Measurements from ENCODE around the gene NTF4.
"Not testable (repeated sequence)": the region's sequence is repeated elsewhere in the genome, so short reads cannot be mapped to it uniquely, and the experiment has no call there.

NTF4 gene

DNA sequence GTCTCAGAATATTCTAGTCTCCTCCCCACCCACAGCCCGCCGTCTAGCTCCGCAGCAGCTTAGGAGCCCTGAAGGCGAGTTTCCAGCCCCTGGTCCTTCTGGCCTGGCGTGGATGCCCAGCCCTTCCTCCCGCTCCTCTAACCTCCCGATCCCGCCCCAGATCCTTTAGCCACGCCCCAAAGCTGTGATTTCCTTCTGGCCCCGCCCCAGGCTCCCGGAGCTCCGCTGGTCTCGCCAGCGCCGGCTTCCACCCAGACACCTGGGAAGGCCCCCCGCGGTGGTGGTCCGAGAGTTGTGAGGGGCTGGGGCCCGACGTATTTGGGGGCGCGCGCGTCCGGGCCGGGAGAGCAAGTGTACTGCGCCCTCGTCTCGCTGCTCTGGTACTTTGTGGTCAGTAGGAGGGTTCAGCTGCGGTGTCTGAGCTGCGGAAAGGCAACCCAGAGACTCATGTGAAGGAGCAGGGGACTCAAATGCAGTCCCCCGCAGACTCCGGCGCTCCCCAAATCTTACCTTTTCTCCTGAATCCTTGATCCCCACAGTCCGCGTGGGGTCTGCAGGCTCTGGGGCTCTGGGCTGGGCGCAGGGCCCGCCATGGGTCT, 6.9 kb downstream of the NTF4 start, which contains the start of gene CGB7:
CGB7 (minus strand) TSS at position 114 of the 599 bp plus-strand sequence. CDS start 2,374 bp downstream, outside the sequence.
- DNase-seq, result peak; percentile 29
- in situ Hi-C loops (cut with HindIII; ENCODE audit: low pct_ligation_motif_present, low sequenced_read_pairs), result no loop called here
- TF ChIP-seq, protein P1, sequence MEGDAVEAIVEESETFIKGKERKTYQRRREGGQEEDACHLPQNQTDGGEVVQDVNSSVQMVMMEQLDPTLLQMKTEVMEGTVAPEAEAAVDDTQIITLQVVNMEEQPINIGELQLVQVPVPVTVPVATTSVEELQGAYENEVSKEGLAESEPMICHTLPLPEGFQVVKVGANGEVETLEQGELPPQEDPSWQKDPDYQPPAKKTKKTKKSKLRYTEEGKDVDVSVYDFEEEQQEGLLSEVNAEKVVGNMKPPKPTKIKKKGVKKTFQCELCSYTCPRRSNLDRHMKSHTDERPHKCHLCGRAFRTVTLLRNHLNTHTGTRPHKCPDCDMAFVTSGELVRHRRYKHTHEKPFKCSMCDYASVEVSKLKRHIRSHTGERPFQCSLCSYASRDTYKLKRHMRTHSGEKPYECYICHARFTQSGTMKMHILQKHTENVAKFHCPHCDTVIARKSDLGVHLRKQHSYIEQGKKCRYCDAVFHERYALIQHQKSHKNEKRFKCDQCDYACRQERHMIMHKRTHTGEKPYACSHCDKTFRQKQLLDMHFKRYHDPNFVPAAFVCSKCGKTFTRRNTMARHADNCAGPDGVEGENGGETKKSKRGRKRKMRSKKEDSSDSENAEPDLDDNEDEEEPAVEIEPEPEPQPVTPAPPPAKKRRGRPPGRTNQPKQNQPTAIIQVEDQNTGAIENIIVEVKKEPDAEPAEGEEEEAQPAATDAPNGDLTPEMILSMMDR (IDR thresholded peaks at IDR 0.05; ENCODE audit: low read depth, low read length, missing control alignments), result no peak
- peak within 1 kb of the TSS; percentile 64 for H3K4me3 ChIP-seq (ENCODE audit: low read depth, low read length)
- no peak within 1 kb of the TSS for H3K27ac ChIP-seq
- no peaks in the 10 kb centered on the region for H3K36me3 ChIP-seq (replicated peaks)
- H3K27me3 ChIP-seq (replicated peaks), result no peaks in the 10 kb centered on the region

DNA sequence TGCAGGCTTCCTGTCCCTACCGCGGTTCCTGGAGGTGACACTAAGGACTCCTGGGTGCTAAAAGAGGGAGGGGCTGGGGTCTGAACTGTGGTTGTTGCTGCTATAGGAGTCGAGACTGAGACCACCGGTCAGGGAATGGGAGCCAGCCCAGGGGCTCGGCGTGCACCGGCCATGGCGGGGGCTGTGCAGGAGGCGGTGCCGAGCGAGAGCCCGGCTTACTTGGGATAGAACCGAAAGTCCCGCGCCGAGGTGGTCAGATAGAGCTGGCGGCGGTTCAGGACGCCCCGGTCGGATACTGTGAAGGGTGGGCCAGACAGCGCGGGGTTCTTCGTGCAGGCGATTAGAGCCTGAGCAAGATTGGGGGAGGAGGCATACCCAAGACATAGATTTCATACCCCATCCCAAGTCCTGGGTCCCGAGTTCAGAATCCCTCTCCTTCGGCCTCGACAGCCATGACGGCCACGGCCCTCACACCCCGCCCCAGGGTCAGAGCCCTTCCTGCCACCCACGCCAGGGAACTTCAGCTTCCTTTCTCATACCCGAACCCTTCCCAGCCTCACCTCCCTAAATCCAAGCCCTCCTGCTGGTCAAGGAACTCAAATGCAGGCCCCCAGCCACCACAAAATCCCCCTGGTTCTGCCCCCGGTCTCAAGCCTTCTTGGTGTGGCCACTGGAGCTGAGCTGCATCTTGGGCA, 7.6 kb downstream of the NTF4 start:
- DNase-seq, result not testable (repeated sequence)

DNA sequence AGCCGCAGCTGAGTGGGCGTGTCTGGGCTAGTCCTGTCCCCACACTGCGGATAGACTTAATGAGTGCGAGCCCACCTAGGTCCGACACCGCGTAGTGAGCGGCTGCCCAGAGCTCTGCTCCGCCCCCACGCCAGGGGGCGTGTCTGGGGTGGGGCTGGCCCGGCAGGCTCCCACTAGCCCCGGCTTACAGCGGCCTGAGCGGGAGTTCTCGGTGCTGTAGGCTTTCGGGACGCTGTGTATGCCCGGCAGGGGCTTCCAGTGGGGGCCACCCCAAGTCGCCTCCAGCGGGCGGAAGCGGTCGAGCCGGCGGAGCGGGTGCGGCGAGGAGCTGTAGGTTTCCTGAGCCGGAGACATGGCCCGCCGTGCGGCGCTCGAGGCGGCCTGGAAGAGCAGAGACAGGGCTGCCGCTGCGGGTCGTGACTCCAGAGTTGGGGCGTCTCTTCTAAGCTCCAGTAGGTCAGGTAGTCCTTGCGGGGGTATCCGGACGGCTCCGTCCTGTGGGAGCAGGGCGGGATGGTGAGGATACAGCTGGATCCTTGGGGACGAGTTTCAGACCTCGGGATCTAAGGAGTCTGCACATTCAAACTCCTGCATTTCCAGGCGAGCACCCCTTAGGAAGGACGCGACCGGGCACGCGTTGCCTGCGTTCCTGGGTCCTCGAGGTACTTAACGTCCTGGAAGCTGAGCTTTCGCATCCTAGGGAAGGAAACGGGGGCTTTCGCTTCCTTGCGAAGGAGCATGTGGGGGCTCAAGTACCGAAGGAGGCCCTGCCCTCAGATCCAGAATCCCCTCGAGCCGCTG, 8.3 kb downstream of the NTF4 start:
- peak overlapping the region; percentile 64 for H3K4me3 ChIP-seq (ENCODE audit: low read depth, low read length)
- H3K27ac ChIP-seq, result no peak overlapping the region
- in situ Hi-C loops (cut with HindIII; ENCODE audit: low pct_ligation_motif_present, low sequenced_read_pairs), result no loop called here
- no peaks in the 10 kb centered on the region for H3K36me3 ChIP-seq (replicated peaks)
- peak; percentile 9 for DNase-seq
- H3K27me3 ChIP-seq (replicated peaks), result no peaks in the 10 kb centered on the region
- TF ChIP-seq, protein P1 (IDR thresholded peaks at IDR 0.05; ENCODE audit: low read depth, low read length, missing control alignments), result peak; percentile 38

More for the DNA sequence above, 7.6 kb downstream of the NTF4 start:
- H3K27me3 ChIP-seq (replicated peaks); in situ Hi-C loops (cut with HindIII; ENCODE audit: low pct_ligation_motif_present, low sequenced_read_pairs); H3K36me3 ChIP-seq (replicated peaks); H3K27ac ChIP-seq: not testable (repeated sequence)
- H3K4me3 ChIP-seq (ENCODE audit: low read depth, low read length), result peak overlapping the region; percentile 64

DNA sequence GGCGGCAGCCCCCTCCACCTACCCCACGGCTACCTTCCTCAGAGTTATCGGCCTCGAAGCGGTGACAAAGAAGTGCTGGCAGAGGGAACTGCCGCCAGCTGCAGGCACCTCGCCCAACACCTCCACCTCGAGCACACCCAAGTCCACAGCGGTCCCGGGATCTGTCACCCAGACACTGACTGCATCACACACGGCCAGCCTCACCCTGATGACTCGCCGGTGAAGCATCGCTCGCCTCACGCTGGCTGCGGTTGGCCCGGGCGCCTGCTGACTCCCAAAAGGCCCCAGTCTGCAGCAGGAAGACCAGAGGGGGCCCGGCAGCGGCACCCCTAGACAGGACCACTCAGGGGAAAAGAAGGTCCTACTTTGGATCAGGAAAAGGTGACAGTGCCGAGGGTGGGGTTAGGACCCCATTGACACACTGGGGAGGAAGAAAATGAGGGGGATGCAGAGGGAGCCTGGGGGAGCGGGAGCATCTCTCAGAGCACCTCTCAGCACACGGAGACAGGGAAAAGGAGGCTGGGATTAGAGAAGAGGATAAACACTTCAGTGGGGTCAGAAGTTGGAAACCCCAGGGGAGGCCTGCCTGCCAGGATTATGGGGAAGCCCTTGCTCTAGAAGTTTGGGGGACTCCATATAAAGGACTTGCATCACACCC, 14.1 kb downstream of the NTF4 start:
- H3K4me3 ChIP-seq (ENCODE audit: low read depth, low read length); H3K27me3 ChIP-seq (replicated peaks); H3K27ac ChIP-seq; in situ Hi-C loops (cut with HindIII; ENCODE audit: low pct_ligation_motif_present, low sequenced_read_pairs); H3K36me3 ChIP-seq (replicated peaks): not testable (repeated sequence)
- peak; percentile 76 for DNase-seq

DNA sequence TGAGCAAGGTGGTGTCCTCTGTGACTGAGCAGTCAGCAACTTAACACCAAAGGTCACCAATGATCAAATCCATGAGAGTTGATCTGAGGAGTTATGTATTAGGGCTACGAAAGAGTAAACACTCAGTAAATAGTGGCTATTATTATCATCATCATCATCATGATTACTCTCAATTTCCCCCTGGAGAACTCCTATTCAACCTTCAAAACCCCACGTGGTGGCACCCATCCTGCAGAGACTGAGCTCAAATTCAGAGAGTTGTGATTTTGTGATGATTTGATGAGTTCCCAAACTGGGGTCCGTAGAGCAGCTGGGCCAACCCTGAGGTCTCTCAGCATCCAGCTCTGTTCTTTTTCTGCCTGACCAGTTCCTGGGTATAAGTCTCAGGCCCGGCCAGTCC, 14.8 kb downstream of the NTF4 start:
- not testable (repeated sequence) for DNase-seq

DNA sequence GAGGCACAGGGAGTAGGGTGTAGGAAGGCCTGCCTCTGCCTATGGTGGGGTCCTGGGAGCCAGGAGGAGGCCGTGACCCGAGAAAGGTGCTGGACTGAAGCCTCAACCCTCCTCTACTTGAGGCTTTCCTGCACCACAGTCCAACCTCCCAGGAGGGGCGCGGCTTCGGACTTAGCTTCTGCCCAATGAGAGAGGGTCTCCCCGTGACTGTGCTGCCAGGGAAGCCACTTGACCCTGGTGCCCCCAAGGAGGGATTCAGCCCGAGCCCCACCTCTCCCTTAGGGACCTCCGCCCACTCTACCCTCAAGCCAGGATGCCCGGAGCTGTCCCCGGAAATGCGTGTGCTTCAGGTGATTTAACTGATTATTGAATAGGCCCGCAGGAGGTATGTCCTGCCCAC, 15.6 kb downstream of the NTF4 start, which contains the start of gene CGB8:
CGB8 (minus strand) TSS at position 101 of the 400 bp plus-strand sequence. CDS start 372 bp downstream, outside the sequence.
- in situ Hi-C loops (cut with HindIII; ENCODE audit: low pct_ligation_motif_present, low sequenced_read_pairs); DNase-seq; H3K27me3 ChIP-seq (replicated peaks); H3K36me3 ChIP-seq (replicated peaks); H3K27ac ChIP-seq; H3K4me3 ChIP-seq (ENCODE audit: low read depth, low read length): not testable (repeated sequence)

More for the DNA sequence above, 14.8 kb downstream of the NTF4 start:
- in situ Hi-C loops (cut with HindIII; ENCODE audit: low pct_ligation_motif_present, low sequenced_read_pairs); H3K36me3 ChIP-seq (replicated peaks); H3K27ac ChIP-seq; H3K4me3 ChIP-seq (ENCODE audit: low read depth, low read length); H3K27me3 ChIP-seq (replicated peaks): not testable (repeated sequence)

DNA sequence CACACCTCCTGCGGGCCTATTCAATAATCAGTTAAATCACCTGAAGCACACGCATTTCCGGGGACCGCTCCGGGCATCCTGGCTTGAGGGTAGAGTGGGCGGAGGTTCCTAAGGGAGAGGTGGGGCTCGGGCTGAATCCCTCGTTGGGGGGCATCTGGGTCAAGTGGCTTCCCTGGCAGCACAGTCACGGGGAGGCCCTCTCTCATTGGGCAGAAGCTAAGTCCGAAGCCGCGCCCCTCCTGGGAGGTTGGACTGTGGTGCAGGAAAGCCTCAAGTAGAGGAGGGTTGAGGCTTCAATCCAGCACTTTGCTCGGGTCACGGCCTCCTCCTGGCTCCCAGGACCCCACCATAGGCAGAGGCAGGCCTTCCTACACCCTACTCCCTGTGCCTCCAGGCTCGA, 21.1 kb downstream of the NTF4 start, which contains the start of gene CGB5:
CGB5 (plus strand) TSS at position 301 of the 400 bp plus-strand sequence. CDS start 362 bp downstream, outside the sequence.
- in situ Hi-C loops (cut with HindIII; ENCODE audit: low pct_ligation_motif_present, low sequenced_read_pairs), result not testable (repeated sequence)

DNA sequence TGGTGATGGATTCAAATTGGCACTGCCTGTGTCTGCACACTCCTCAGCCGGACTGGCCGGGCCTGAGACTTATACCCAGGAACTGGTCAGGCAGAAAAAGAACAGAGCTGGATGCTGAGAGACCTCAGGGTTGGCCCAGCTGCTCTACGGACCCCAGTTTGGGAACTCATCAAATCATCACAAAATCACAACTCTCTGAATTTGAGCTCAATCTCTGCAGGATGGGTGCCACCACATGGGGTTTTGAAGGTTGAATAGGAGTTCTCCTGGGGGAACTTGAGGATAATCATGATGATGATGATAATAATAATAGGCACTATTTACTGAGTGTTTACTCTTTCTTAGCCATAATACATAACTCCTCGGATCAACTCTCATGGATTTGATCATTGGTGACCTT, 22.0 kb downstream of the NTF4 start:
- H3K27ac ChIP-seq; H3K36me3 ChIP-seq (replicated peaks); DNase-seq; H3K4me3 ChIP-seq (ENCODE audit: low read depth, low read length); in situ Hi-C loops (cut with HindIII; ENCODE audit: low pct_ligation_motif_present, low sequenced_read_pairs); H3K27me3 ChIP-seq (replicated peaks): not testable (repeated sequence)

More for the DNA sequence above, 21.1 kb downstream of the NTF4 start, which contains the start of gene CGB5:
- not testable (repeated sequence) for H3K27me3 ChIP-seq (replicated peaks); H3K27ac ChIP-seq; H3K4me3 ChIP-seq (ENCODE audit: low read depth, low read length); DNase-seq; H3K36me3 ChIP-seq (replicated peaks)
